Choroid plexus epithelial cell (primary cell): ENCODE results near the gene SYNCRIP.
A peak's percentile ranks its signal among the peaks of the same experiment; 100 is the strongest.
"Not testable (repeated sequence)": the region's sequence is repeated elsewhere in the genome, so short reads cannot be mapped to it uniquely, and the experiment has no call there.

ENCODE experiments used
- DNase-seq: peaks from one replicate; pipeline ENCODE4 v3.0.0-alpha.2; 2010; ENCODE audit warnings: low read depth
- H3K4me3 ChIP-seq: 2 replicates; pipeline ENCODE4 v1.5.1; 2011; ENCODE audit warnings: low read depth, mild to moderate bottlenecking, control low read depth, low read length, moderate library complexity
- TF ChIP-seq, protein P1 (sequence below): conservative IDR thresholded peaks from 2 replicates; pipeline ENCODE4 v1.5.1; 2011; ENCODE audit warnings: low read depth, mild to moderate bottlenecking, control low read depth, inconsistent platforms, low read length, moderate library complexity

The SYNCRIP gene

DNA sequence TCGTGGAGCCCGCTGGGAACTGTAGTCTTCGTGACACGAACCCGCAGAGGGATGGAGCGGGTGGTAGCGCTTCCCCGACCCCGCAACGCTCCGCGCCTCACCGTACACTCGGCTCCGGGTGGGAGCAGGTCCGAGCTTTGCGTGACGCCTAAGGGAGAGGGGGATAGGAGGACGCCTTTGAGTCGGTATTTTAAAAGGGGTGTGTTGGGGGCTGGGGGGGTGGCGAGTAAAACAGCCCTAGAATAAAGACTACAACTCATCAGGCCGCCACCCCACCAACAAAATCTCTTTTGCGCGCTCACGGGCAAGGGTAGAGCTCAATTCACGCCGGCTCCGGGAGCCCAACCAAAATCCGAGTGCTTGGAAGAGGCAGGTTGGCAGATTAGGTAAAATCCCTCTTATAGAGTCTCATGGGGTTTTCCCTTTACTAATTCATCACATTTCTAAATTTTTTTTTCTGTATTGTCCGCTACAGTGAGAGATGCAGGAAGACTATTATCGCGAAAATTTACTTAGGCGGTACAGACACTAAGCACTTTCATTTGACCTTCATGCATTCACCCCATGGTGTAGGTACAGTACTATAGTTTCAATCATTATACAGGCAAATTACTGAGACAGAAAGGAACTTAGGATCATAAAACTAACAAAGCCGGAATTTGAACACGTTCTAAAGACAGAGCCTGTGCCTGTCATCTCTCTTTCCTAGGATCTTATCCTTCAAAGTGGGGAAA lies 48.3 kb downstream of the SYNCRIP start:
- peak overlapping the region; percentile 90 for H3K4me3 ChIP-seq
- peak; percentile 43 for DNase-seq
- TF ChIP-seq, protein P1, sequence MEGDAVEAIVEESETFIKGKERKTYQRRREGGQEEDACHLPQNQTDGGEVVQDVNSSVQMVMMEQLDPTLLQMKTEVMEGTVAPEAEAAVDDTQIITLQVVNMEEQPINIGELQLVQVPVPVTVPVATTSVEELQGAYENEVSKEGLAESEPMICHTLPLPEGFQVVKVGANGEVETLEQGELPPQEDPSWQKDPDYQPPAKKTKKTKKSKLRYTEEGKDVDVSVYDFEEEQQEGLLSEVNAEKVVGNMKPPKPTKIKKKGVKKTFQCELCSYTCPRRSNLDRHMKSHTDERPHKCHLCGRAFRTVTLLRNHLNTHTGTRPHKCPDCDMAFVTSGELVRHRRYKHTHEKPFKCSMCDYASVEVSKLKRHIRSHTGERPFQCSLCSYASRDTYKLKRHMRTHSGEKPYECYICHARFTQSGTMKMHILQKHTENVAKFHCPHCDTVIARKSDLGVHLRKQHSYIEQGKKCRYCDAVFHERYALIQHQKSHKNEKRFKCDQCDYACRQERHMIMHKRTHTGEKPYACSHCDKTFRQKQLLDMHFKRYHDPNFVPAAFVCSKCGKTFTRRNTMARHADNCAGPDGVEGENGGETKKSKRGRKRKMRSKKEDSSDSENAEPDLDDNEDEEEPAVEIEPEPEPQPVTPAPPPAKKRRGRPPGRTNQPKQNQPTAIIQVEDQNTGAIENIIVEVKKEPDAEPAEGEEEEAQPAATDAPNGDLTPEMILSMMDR = no peak

DNA sequence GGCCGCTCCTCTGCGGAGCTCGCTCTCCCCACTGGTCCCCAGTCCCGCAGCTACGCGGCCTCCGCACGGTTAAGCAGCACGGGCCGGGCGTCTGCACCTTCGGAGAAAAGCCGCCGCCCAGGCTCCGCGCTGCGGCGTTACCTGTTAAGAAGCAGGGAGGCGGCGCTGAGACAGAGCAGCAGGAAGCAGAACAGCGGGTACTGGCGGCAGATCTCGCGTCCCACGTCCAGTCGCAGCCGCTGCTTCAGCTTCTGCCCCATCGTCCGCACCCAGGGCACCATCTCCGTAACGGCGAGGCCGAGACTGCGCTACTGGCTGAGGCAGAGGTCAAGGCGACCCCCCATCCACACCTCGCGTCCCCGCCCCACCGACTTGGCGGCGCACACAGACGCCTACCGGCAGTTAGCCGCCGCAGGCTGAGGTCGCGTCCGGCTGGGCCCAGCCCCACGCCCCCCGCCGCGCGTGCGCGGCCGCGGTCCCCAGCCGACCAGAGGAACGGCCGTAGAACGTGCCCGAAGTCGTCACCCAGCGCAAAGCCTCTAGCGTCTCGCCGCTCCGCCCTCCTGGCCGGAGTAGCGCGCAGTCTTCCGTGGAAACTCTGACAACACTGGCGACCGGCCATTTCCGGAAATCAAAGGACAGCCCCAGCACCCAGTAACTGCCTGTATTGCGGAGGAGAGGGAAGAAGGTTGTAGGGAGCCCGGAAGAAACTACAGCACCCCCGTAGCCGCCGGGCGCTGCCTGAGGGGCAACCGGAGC lies 49.1 kb downstream of the SYNCRIP start, which contains the start of gene SNX14:
TSS of gene SNX14 (minus strand) at position 421 of the 759 bp plus-strand sequence. CDS start at position 281, 140 bp downstream.
- DNase-seq = peak; percentile 96
- peak within 1 kb of the TSS; percentile 90 for H3K4me3 ChIP-seq
- TF ChIP-seq, protein P1 = no peak

DNA sequence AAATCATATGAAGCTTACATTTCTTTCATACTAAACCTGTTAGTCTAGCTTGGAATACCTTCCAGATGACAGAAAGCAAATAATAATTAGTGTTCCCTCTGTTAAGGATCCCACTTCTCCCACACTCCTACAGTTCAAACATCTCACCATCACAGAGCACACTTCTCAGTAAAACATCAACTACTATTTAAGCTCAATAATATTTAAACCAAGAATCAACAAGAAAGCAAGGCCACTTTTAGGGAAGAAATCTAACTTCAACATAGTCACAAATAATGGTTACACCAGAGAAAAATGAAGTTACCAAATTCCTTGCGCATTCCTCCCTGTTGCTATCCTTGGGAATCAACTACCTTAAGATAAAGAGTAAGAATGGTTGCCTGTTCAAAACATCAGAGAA lies 50.7 kb downstream of the SYNCRIP start:
- peak overlapping the region; percentile 0 for H3K4me3 ChIP-seq
- TF ChIP-seq, protein P1 = no peak
- no peak for DNase-seq

DNA sequence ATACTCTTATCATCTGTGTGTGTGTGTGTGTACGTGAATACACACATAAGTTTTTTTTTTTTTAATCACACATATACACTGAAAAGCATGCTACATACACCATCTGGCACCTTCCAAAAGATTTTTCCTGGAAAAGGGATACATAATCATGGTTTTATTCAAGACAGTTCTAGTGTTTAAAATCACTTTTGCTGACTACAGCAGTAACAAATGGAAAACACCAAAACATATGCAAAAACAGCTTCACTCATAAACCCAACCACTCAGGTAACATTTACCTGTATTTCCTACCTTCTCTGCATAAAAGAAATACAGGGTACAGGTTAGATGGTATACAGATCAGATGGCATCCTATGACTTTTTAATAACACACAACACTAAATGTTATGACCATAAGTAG lies 51.5 kb downstream of the SYNCRIP start:
- TF ChIP-seq, protein P1 = no peak
- DNase-seq = no peak
- no peak overlapping the region for H3K4me3 ChIP-seq

DNA sequence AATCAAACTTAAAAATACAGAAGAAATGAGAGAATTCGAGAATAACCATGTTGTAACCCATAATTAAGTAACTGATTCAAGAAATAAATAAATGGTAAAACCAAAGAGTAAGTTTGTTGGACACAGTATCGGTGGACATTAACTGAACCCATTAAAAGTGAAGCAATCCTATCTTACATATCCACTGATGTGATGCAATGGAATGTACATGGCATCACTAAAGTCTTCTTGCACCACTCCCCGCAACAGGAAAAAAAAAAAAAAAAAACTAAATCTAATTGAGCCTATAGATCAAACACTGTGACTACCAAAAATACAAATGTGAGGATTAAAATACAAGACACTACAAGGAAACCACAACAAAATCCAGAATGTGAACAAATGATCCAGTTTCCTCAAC lies 56.9 kb downstream of the SYNCRIP start:
- TF ChIP-seq, protein P1 = no peak
- H3K4me3 ChIP-seq = no peak overlapping the region
- peak; percentile 23 for DNase-seq

DNA sequence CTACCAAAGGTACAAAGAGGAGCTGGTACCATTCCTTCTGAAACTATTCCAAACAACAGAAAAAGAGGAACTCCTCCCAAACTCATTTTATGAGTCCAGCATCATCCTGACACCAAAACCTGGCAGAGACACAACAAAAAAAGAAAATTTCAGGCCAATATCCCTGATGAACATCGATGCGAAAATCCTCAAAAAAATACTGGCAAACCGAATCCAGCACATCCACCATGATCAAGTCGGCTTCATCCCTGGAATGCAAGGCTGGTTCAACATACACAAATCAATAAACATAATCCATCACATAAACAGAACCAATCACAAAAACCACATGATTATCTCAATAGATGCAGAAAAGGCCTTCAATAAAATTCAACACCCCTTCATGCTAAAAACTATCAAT lies 59.9 kb downstream of the SYNCRIP start:
- H3K4me3 ChIP-seq, DNase-seq: not testable (repeated sequence)

DNA sequence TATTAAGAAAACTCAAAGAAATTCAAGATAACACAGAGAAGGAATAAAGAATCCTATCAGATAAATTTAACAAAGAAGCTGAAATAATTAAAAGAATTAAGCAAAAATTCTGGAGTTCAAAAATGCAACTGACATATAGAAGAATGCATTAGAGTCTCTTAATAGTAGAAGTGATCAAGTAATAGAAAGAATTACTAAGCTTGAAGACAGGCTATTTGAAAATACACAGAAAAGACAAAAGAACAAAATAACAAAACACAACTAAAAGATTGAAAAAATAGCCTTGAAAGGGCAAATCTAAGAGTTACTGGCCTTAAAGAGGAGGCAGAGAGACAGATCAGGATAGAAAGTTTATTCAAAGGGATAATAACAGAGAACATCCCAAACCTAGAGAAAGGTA lies 61.1 kb downstream of the SYNCRIP start:
- TF ChIP-seq, protein P1 = no peak
- H3K4me3 ChIP-seq = no peak overlapping the region
- DNase-seq = no peak
